IMR-90 (cell line): ENCODE results near the gene TSPYL4. TPM values are rescaled to one million over a fixed set of nuclear protein-coding genes. Genes with fewer than 3 reads are reported as not detected.

Source experiments
- FOS ChIP-seq: fragments of 150-350 bp; IDR thresholded peaks from 2 replicates; pipeline ENCODE4 v1.6.1; 2016; ENCODE audit warnings: low read depth, low read length
- RCOR1 ChIP-seq: IDR thresholded peaks from 2 replicates; pipeline ENCODE4 v1.6.1; 2012; ENCODE audit warnings: mild to moderate bottlenecking, low read length, improper control_type of control experiment; ENCODE audit not compliant: insufficient replicate concordance
- RFX5 ChIP-seq: IDR thresholded peaks from 2 replicates; pipeline ENCODE4 v1.8.0; 2012; ENCODE audit warnings: low read depth, mild to moderate bottlenecking, low read length, moderate library complexity
- polyA plus RNA-seq, 3 experiments: library from polyadenylated mRNA; depleted of rRNA; stranded (reverse); fragments of >200 nt; gene quantifications; 2 replicates each; pipeline ENCODE4 v1.2.3, GENCODE V29; 2012; ENCODE audit warnings: low replicate concordance in 1 of 3
- total RNA-seq: library from RNA; depleted of rRNA; stranded (reverse); fragments of >200 nt; gene quantifications from 2 replicates; pipeline ENCODE4 v1.2.3, GENCODE V29; 2012

TSPYL4 gene
- total and polyA plus RNA-seq, 2 of the 4 experiments (the other 2 are of a cell fraction), result 22.0 to 29.9 TPM

- no peak for TF ChIP-seq RCOR1
- no peak for TF ChIP-seq RFX5
- TF ChIP-seq FOS, result no peak
Observed at GRCh38 chr6:116280161-116280932, 26.5 kb upstream of the TSPYL4 start (continued).
